HEK293 (cell line): ENCODE data around the gene CREB5.

ENCODE experiments used
- CTCF ChIA-PET: fragments of 350-600 bp; formaldehyde crosslinking; extraction: SDS; loops from one replicate; lab custom pipeline; 2021; ENCODE audit warnings: antibody characterized with exemption; lab: Yijun Ruan, JAX
- POLR2A ChIA-PET: fragments of 300-600 bp; formaldehyde crosslinking; extraction: SDS; loops from one replicate; lab custom pipeline; 2020; ENCODE audit warnings: antibody characterized with exemption, inconsistent platforms; lab: Yijun Ruan, JAX
- H3K27ac ChIP-seq: fragments of 200-500 bp; sonication (Bioruptor generic); 2 replicates; pipeline ENCODE4 v1.5.1; 2014; ENCODE audit warnings: low read depth, low read length, control low read depth, inconsistent platforms; ENCODE audit errors: extremely low read depth
- H3K36me3 ChIP-seq, 2 experiments: fragments of 200-500 bp in 1 of 2; sonication (Bioruptor generic) in 1 of 2; 1 replicate in 1 of 2; 2 replicates in 1 of 2; pipeline ENCODE4 v1.5.1; 2014 to 2017; ENCODE audit warnings: inconsistent platforms in 2 of 2, low read length in 2 of 2; ENCODE audit not compliant: control insufficient read depth in 2 of 2, insufficient read depth in 1 of 2
- H3K4me1 ChIP-seq: fragments of 200-500 bp; sonication (Bioruptor generic); 2 replicates; pipeline ENCODE4 v1.5.1; 2014; ENCODE audit warnings: mild to moderate bottlenecking, low read length, inconsistent platforms; ENCODE audit not compliant: control insufficient read depth, insufficient read depth
- H3K4me3 ChIP-seq: 2 replicates; pipeline ENCODE4 v1.5.1; 2011; ENCODE audit warnings: low read depth, mild to moderate bottlenecking, control low read depth, low read length, moderate library complexity
- H3K9me3 ChIP-seq: fragments of 200-500 bp; sonication (Bioruptor generic); 2 replicates; pipeline ENCODE4 v1.5.1; 2014; ENCODE audit warnings: low read depth, low read length, inconsistent platforms; ENCODE audit not compliant: control insufficient read depth, insufficient read depth
- GLIS1 ChIP-seq: fragments of 450-650 bp; formaldehyde crosslinking; IDR thresholded peaks from 2 replicates; pipeline ENCODE4 v1.5.1; 2016; ENCODE audit warnings: missing biosample characterization, missing genetic modification characterization
- GLIS2 ChIP-seq: fragments of 450-650 bp; formaldehyde crosslinking; IDR thresholded peaks from 2 replicates; pipeline ENCODE4 v1.5.1; 2016; ENCODE audit warnings: missing biosample characterization, missing genetic modification characterization
- HOXD13 ChIP-seq: sonication (generic); formaldehyde crosslinking; IDR thresholded peaks from 2 replicates; pipeline ENCODE4 v1.8.0; 2022; ENCODE audit warnings: missing genetic modification reagents, borderline replicate concordance
- KLF7 ChIP-seq: fragments of 450-650 bp; formaldehyde crosslinking; IDR thresholded peaks from 2 replicates; pipeline ENCODE4 v1.5.1; 2016; ENCODE audit warnings: missing biosample characterization, missing genetic modification characterization, borderline replicate concordance
- PATZ1 ChIP-seq: fragments of 450-650 bp; formaldehyde crosslinking; IDR thresholded peaks from 2 replicates; pipeline ENCODE4 v1.5.1; 2016; ENCODE audit warnings: missing biosample characterization, missing genetic modification characterization
- SP3 ChIP-seq: fragments of 450-650 bp; formaldehyde crosslinking; IDR thresholded peaks from 2 replicates; pipeline ENCODE4 v1.5.1; 2016; ENCODE audit warnings: missing biosample characterization, missing genetic modification characterization
- ZBTB26 ChIP-seq: fragments of 450-650 bp; formaldehyde crosslinking; optimal IDR thresholded peaks from 2 replicates; pipeline ENCODE3; 2016; ENCODE audit warnings: missing biosample characterization, mild to moderate bottlenecking, missing genetic modification characterization
- ZBTB49 ChIP-seq: fragments of 450-650 bp; formaldehyde crosslinking; IDR thresholded peaks from 2 replicates; pipeline ENCODE4 v1.5.1; 2016; ENCODE audit warnings: missing biosample characterization, missing genetic modification characterization, low read depth
- ZFP69B ChIP-seq: fragments of 450-650 bp; formaldehyde crosslinking; IDR thresholded peaks from 2 replicates; pipeline ENCODE4 v1.5.1; 2016; ENCODE audit warnings: missing biosample characterization, missing genetic modification characterization
- ZIC2 ChIP-seq: fragments of 450-650 bp; formaldehyde crosslinking; IDR thresholded peaks from 2 replicates; pipeline ENCODE4 v1.5.1; 2016; ENCODE audit warnings: missing biosample characterization, missing genetic modification characterization
- ZNF140 ChIP-seq: fragments of 450-650 bp; formaldehyde crosslinking; IDR thresholded peaks from 2 replicates; pipeline ENCODE4 v1.5.1; 2016; ENCODE audit warnings: missing biosample characterization, missing genetic modification characterization
- ZNF23 ChIP-seq: fragments of 450-650 bp; formaldehyde crosslinking; IDR thresholded peaks from 2 replicates; pipeline ENCODE4 v1.5.1; 2016; ENCODE audit warnings: missing biosample characterization, missing genetic modification characterization, borderline replicate concordance
- ZNF311 ChIP-seq: fragments of 450-650 bp; formaldehyde crosslinking; IDR thresholded peaks from 2 replicates; pipeline ENCODE4 v1.5.1; 2017; ENCODE audit warnings: missing biosample characterization, missing genetic modification characterization, borderline replicate concordance
- ZNF341 ChIP-seq: fragments of 450-650 bp; formaldehyde crosslinking; IDR thresholded peaks from 2 replicates; pipeline ENCODE4; 2016; ENCODE audit warnings: low read depth, missing biosample characterization, missing genetic modification characterization
- ZNF354C ChIP-seq: fragments of 450-650 bp; formaldehyde crosslinking; IDR thresholded peaks from 2 replicates; pipeline ENCODE4 v1.5.1; 2016; ENCODE audit warnings: missing biosample characterization, missing genetic modification characterization, low read depth, borderline replicate concordance
- ZNF48 ChIP-seq: fragments of 450-650 bp; formaldehyde crosslinking; IDR thresholded peaks from 2 replicates; pipeline ENCODE4 v1.5.1; 2016; ENCODE audit warnings: missing biosample characterization, missing genetic modification characterization
- ZNF548 ChIP-seq: fragments of 450-650 bp; formaldehyde crosslinking; IDR thresholded peaks from 2 replicates; pipeline ENCODE4 v1.5.1; 2016; ENCODE audit warnings: missing biosample characterization, missing genetic modification characterization
- ZNF626 ChIP-seq: fragments of 450-650 bp; sonication (Bioruptor Pico); formaldehyde crosslinking; IDR thresholded peaks from 2 replicates; pipeline ENCODE4 v1.5.1; 2018; ENCODE audit warnings: missing biosample characterization, missing genetic modification characterization, inconsistent platforms
- ZNF645 ChIP-seq: fragments of 450-650 bp; formaldehyde crosslinking; IDR thresholded peaks from 2 replicates; pipeline ENCODE4; 2016; ENCODE audit warnings: missing biosample characterization, missing genetic modification characterization
- ZNF701 ChIP-seq: fragments of 450-650 bp; formaldehyde crosslinking; IDR thresholded peaks from 2 replicates; pipeline ENCODE4 v1.5.1; 2016; ENCODE audit warnings: missing biosample characterization, missing genetic modification characterization
- ZNF776 ChIP-seq: fragments of 450-650 bp; formaldehyde crosslinking; IDR thresholded peaks from 2 replicates; pipeline ENCODE4 v1.5.0; 2017; ENCODE audit warnings: missing biosample characterization, missing genetic modification characterization, borderline replicate concordance
- ZNF792 ChIP-seq: fragments of 450-650 bp; formaldehyde crosslinking; IDR thresholded peaks from 2 replicates; pipeline ENCODE4 v1.5.1; 2016; ENCODE audit warnings: missing biosample characterization, missing genetic modification characterization
- ZNF843 ChIP-seq: fragments of 450-650 bp; formaldehyde crosslinking; IDR thresholded peaks from 2 replicates; pipeline ENCODE4 v1.5.1; 2016; ENCODE audit warnings: missing biosample characterization, missing genetic modification characterization

CREB5 gene

GRCh38 chr7:28408960-28409715, 3.2 kb upstream of the CREB5 start (continued):
- TF ChIP-seq PATZ1 = 0 out of 2 replicates have a peak, but pooled peaks have one; percentile 35
- peak; percentile 55 for TF ChIP-seq SP3 (tag by site-specific recombination)
- no peak for TF ChIP-seq ZFP69B (tag by site-specific recombination)
- TF ChIP-seq ZNF776 (tag by site-specific recombination) = no peak
- no peak for TF ChIP-seq ZNF792 (tag by site-specific recombination)
- TF ChIP-seq ZBTB49 (tag by site-specific recombination) = no peak
- no peak for TF ChIP-seq ZNF548 (tag by site-specific recombination)
- TF ChIP-seq ZNF645 (tag by site-specific recombination) = no peak
- no peak for TF ChIP-seq KLF7 (tag by site-specific recombination)
- no peak for TF ChIP-seq ZNF701
- no peak for TF ChIP-seq ZNF48 (tag by site-specific recombination)
- no peak for TF ChIP-seq ZNF140
- TF ChIP-seq ZNF23 (tag by site-specific recombination) = no peak
- no peak for TF ChIP-seq ZNF626 (tag by site-specific recombination)
- no peak for TF ChIP-seq ZNF311 (tag by site-specific recombination)
- no peak for TF ChIP-seq ZNF843 (tag by site-specific recombination)

DNA sequence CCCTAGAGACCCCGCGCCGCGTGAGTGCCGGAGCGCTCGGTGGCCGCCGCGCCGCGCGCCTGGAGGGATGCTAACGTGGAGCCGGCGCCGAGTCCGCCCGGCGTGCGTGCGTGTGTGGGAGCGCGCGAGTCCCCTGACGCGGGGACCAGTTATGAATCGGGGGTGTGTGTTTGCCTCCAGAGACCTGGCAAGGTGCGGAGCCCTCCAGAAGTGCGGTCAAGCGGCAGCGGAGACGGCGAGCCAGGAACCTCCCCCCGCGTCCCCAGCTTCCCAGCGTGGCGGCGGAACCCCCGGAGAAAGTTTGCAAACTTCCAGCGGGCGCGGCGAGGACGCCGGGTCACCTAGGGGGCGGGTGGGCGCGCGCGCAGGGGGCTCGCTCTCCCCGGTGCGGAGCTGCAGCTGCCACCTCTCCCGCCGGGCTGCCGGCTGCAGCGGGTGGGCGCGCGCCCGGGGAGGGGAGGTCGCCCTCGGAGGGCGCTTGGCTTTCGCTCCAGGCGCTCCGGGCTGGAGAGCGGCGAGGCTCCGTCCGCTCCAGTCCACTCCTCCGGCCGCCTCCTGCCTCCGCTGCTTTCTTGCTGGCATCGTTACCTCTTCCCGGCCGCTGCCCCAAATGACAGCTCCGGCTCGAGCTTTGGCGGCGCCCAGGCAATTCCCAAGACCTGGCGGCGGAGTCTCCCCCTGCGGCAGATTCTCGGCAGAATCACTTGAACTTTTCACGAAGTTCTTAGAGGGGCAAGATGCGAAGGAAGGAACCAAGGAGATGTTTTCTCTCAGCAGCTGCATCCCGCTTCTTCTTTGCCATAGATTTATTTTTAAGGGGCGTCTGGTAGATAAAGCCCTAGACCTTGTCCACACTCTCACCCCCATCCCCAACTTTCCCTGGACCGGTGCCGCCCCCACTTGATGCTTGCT, 2.3 kb upstream of the CREB5 start:
- H3K36me3 ChIP-seq = no peaks in the 10 kb centered on the region
- peak overlapping the region; percentile 68 for H3K4me3 ChIP-seq
- TF ChIP-seq GLIS1 (tag by site-specific recombination) (peak; percentile 13; the same call in 1 of the 2 replicates), ZNF354C (tag by site-specific recombination) (no peak), ZNF626 (tag by site-specific recombination) (no peak), ZIC2 (tag by site-specific recombination) (peak; percentile 80), ZBTB26 (tag by site-specific recombination) (peak; percentile 90), HOXD13 (0 out of 2 replicates have a peak, but pooled peaks have one; percentile 14), GLIS2 (tag by site-specific recombination) (peak; percentile 47; the same call in 1 of the 2 replicates), ZNF341 (peak; percentile 13)
- peaks cover 15% of the 10 kb centered on the region; the same call in 1 of the 2 replicates for H3K4me1 ChIP-seq
- H3K27ac ChIP-seq = peak overlapping the region; percentile 98
- ChIA-PET POLR2A (interaction anchor here (0.8 to 1.3 kb wide), 4 partner anchors 23 to 163 kb away, joined by 3 to 9 read pairs (median 4); no protein-coding TSS in a partner anchor), CTCF (interaction anchor here (1.3 kb wide), 1 partner anchor 21 kb away, joined by 4 read pairs; no protein-coding TSS in a partner anchor)
- H3K9me3 ChIP-seq = no peaks in the 10 kb centered on the region
